Upper lobe of left lung (tissue), 6 donors: Measurements from ENCODE around the gene RIPK4. TPM values are rescaled to one million over a fixed set of nuclear protein-coding genes. Genes with fewer than 3 reads are reported as not detected.

Experiments used
- ATAC-seq, 2 donors: fragments of 200-7000 bp; cut with Tn5 transposase; one replicate each; pipeline ENCODE4 v1.9.1; 2022; ENCODE audit warnings: mild to moderate bottlenecking in 2 of 2, moderate library complexity in 2 of 2; ENCODE audit not compliant: low FRiP score in 2 of 2
- DNase-seq, 2 donors: peaks; one replicate each; pipeline ENCODE4 v3.0.0-alpha.2; 2019 to 2020
- H3K27ac ChIP-seq, 4 donors: fragments of 200-600 bp; sonication (generic); one replicate each; pipeline ENCODE4 v1.5.1; 2016 to 2019
- H3K27me3 ChIP-seq, 4 donors: fragments of 200-600 bp; sonication (generic); one replicate each; pipeline ENCODE4 v1.5.1; 2017 to 2019
- H3K36me3 ChIP-seq, 4 donors: fragments of 200-600 bp; sonication (generic); one replicate each; pipeline ENCODE4 v1.5.1; 2016 to 2019
- H3K4me1 ChIP-seq, 4 donors: fragments of 200-600 bp; sonication (generic); one replicate each; pipeline ENCODE4 v1.5.1; 2018 to 2019
- H3K4me3 ChIP-seq, 4 donors: fragments of 200-600 bp; sonication (generic); one replicate each; pipeline ENCODE4 v1.5.1; 2017 to 2019; ENCODE audit warnings: mild to moderate bottlenecking in 2 of 4, moderate library complexity in 1 of 4
- H3K9me3 ChIP-seq, 4 donors: fragments of 200-600 bp; sonication (generic); one replicate each; pipeline ENCODE4 v1.5.1; 2018 to 2019
- EP300 ChIP-seq, 4 donors: sonication (generic); formaldehyde crosslinking; IDR thresholded peaks; one replicate each; pipeline ENCODE4 v1.5.1; 2017; ENCODE audit warnings: antibody characterized with exemption in 4 of 4, control low read depth in 2 of 4
- POLR2A ChIP-seq, 4 donors: fragments of 450-650 bp; IDR thresholded peaks; one replicate each; pipeline ENCODE4 v1.5.1; 2016 to 2017; ENCODE audit warnings: antibody characterized with exemption in 4 of 4, mild to moderate bottlenecking in 2 of 4
- POLR2AphosphoS5 ChIP-seq, 2 donors: sonication (generic); formaldehyde crosslinking; IDR thresholded peaks; one replicate each; pipeline ENCODE4 v1.5.1; 2017; ENCODE audit warnings: antibody characterized with exemption in 2 of 2
- WGBS, 2 donors: methylation state at CpG; one replicate each; pipeline ENCODE4 v1.1.5; 2017 to 2018; 5-methylcytosine and 5-hydroxymethylcytosine counted together
- total RNA-seq, 6 donors: library from RNA; depleted of rRNA in 4 of 6; stranded (reverse); fragments of >200 nt in 4 of 6; gene quantifications; one replicate each; pipeline versions ENCODE4 v1.1.0 to v1.2.1, GENCODE V29; 2016 to 2021
- TF ChIP-seq, protein P1 (sequence below), 6 experiments: fragments of 450-650 bp in 4 of 6; fragments of 200-600 bp in 2 of 6; sonication (generic) in 2 of 6; IDR thresholded peaks; one replicate each; pipeline ENCODE4 v1.5.1; 2016 to 2019; ENCODE audit warnings: antibody characterized with exemption in 6 of 6
- donor health status: DM: no; HTN: no; CAD: no; lungs with moderate emphysema.
- donor health status: DM: no; HTN: yes; CAD: no; lungs with severe emphysema.

RIPK4 gene
- total RNA-seq, 6 donors from 2014 or later = 6.3 to 18.6 (median 14.9) TPM

DNA sequence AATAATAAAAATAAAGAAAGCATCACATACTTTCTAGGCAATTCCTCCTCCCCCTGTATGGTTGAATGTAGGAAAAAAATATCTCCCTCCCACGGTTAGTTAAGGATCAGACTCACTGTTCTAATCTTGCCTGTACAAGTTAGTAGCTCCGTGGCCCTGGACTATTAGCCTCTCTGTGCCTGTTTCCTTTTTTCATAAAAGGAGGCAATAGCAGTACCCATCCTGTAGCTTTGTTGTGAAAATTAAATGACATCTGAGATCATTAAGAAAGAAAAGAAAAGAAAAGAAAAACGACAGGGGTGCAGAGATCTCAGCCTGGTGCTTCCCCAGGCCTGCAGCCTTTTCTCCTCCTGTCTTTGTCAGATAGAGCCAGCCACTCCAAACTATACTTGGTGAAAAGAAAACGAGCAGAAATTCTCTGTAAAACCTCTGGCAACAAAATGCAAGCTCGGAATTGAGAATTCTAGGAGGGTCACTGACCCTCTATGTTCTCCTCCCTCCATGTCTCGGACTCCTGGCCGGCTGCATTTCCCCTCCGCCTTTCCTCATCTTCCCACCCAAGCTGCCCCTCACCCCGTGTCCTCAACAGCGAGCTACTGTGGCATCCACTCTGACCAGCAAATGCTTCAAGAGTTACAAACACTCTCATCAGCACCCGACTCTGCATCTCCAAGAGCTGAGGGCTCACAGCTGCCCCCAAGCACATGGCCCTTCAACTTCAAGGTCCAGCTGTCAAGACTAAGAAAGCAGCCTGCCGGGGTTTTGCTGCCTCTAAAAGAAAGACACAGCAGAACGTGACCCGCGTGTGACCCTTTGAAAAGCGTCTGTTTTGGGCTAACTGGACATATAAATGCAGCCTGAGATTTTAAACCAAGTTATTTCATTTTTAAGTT lies 13.6 kb downstream of the RIPK4 start:
- no peak overlapping the region for H3K27ac ChIP-seq

DNA sequence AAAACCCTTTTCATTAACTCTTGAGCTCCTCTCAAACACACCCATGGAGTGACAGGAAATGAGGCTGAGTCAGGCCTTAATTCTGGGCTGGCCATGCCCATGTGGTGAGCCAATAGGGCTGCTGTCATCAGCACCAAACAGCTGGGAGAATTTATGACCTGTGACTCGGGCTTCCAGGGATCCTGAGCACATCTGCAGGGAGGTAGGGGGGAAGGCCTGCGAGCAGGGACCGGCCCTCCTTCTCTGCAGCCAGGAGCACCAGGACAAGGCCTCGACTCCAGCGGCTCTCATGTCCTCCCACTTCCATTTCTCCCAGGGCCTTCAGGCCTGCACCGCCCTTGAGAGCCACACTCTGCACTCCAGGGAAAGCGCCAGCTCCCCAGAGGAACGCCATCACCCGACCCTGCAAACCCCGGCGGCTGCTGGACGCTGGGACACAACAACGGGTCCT lies 14.6 kb downstream of the RIPK4 start:
- H3K36me3 ChIP-seq = peaks cover 0 to 7% (median 2%) of the 10 kb centered on the region in 4 donors
- no peaks in the 10 kb centered on the region for H3K9me3 ChIP-seq
- H3K4me3 ChIP-seq = no peak overlapping the region
- WGBS, 2 donors = 60 to 74% methylated on average over 13 of the region's 13 CpGs
- ATAC-seq (peak in 1 of 2 donors; percentile 16), DNase-seq (peak in 1 of 2 donors; percentile 37)
- no peaks in the 10 kb centered on the region for H3K27me3 ChIP-seq
- no peak for TF ChIP-seq POLR2AphosphoS5 (IDR thresholded peaks at IDR 0.05)
- no peak for TF ChIP-seq EP300 (IDR thresholded peaks at IDR 0.05)
- no peak for TF ChIP-seq POLR2A (IDR thresholded peaks at IDR 0.05)
- TF ChIP-seq, protein P1, sequence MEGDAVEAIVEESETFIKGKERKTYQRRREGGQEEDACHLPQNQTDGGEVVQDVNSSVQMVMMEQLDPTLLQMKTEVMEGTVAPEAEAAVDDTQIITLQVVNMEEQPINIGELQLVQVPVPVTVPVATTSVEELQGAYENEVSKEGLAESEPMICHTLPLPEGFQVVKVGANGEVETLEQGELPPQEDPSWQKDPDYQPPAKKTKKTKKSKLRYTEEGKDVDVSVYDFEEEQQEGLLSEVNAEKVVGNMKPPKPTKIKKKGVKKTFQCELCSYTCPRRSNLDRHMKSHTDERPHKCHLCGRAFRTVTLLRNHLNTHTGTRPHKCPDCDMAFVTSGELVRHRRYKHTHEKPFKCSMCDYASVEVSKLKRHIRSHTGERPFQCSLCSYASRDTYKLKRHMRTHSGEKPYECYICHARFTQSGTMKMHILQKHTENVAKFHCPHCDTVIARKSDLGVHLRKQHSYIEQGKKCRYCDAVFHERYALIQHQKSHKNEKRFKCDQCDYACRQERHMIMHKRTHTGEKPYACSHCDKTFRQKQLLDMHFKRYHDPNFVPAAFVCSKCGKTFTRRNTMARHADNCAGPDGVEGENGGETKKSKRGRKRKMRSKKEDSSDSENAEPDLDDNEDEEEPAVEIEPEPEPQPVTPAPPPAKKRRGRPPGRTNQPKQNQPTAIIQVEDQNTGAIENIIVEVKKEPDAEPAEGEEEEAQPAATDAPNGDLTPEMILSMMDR (IDR thresholded peaks at IDR 0.05) = no peak
- H3K4me1 ChIP-seq = peaks cover 6 to 19% (median 11%) of the 10 kb centered on the region in 4 donors
- peak overlapping the region in 3 of 4 donors; percentile 14 to 62 (median 55) for H3K27ac ChIP-seq

More for the DNA sequence above, 13.6 kb downstream of the RIPK4 start:
- no peak for ATAC-seq
- WGBS, 2 donors = 66 to 67% methylated on average over 16 of the region's 16 CpGs
- DNase-seq = no peak
- H3K36me3 ChIP-seq = peaks cover 0 to 7% (median 2%) of the 10 kb centered on the region in 4 donors
- H3K27me3 ChIP-seq = no peaks in the 10 kb centered on the region
- peaks cover 6 to 19% (median 11%) of the 10 kb centered on the region in 4 donors for H3K4me1 ChIP-seq
- H3K9me3 ChIP-seq = no peaks in the 10 kb centered on the region
- TF ChIP-seq EP300 (IDR thresholded peaks at IDR 0.05) (no peak), POLR2A (IDR thresholded peaks at IDR 0.05) (no peak), POLR2AphosphoS5 (IDR thresholded peaks at IDR 0.05) (no peak)
- TF ChIP-seq, protein P1 (IDR thresholded peaks at IDR 0.05) = no peak
- H3K4me3 ChIP-seq = no peak overlapping the region

DNA sequence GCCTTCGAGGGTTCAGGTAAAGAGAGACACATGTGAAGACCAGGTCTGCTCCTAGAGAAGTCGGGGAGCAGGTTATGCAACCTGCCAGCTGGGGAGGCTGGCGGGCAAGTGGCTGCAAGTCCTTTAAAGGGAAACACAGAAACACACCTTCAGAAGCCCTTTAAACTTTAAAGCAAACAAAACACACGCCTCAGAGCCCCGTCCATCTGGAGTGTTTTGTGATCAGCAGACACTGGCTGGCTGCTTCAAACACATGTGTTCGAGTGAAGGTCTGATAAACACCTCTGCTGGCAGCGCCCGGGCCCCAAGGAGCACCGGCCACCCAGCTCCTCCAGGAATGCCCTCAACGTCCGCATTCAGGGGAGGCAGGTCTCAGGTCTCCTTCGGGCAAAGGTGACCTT lies 15.2 kb downstream of the RIPK4 start:
- Histone ChIP-seq H3K27ac (peak overlapping the region; percentile 14 to 62 (median 48)), H3K4me3 (no peak overlapping the region), H3K4me1 (peaks cover 6 to 19% (median 11%) of the 10 kb centered on the region in 4 donors), H3K36me3 (peaks cover 0 to 7% (median 2%) of the 10 kb centered on the region in 4 donors), H3K27me3 (no peaks in the 10 kb centered on the region), H3K9me3 (no peaks in the 10 kb centered on the region)
- WGBS, 2 donors = 42 to 48% methylated on average over 6 to 12 of the region's 12 CpGs
- DNase-seq (peak; percentile 33 to 86), ATAC-seq (peak; percentile 21 to 60)
- TF ChIP-seq EP300 (IDR thresholded peaks at IDR 0.05) = no peak
- peak in 1 of 2 donors; percentile 42 for TF ChIP-seq POLR2AphosphoS5 (IDR thresholded peaks at IDR 0.05)

DNA sequence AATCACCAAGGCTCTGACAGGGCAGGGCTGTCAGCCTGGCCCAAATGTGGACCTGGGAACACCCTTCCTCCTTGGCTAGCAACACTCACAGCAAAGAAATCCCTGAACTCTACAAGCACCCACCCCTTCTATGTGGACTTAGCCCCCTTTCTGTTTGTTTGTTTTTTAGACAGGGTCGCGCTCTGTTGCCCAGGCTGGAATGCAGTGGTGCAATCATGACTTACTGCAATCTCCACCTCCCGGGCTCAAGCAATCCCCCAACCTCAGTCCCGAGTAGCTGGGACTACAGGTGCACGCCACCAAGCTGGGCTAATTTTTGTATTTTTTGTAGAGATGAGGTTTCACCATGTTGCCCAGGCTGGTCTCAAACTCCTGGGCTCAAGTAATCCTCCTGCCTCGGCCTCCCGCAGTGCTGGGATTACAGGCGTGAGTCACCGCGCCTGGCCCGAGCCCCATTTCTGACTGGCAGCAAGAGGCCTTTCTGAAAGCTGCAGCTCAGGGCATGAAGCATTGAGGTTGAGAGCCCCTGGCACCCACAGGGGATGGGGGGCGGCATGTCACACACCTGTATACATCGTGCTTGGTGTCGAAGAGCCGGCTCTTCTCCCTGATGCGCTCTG lies 16.2 kb downstream of the RIPK4 start:
- H3K27me3 ChIP-seq = no peaks in the 10 kb centered on the region
- WGBS, 2 donors = 80 to 83% methylated on average over 12 to 16 of the region's 16 CpGs
- peaks cover 6 to 19% (median 11%) of the 10 kb centered on the region in 4 donors for H3K4me1 ChIP-seq
- peak overlapping the region in 2 of 4 donors; percentile 8 to 55 for H3K27ac ChIP-seq
- H3K4me3 ChIP-seq = no peak overlapping the region
- ATAC-seq = no peak
- peak in 1 of 2 donors; percentile 66 for DNase-seq
- H3K36me3 ChIP-seq = peaks cover 0 to 7% (median 2%) of the 10 kb centered on the region in 4 donors
- H3K9me3 ChIP-seq = no peaks in the 10 kb centered on the region
- TF ChIP-seq, protein P1 (IDR thresholded peaks at IDR 0.05) = no peak
- TF ChIP-seq POLR2AphosphoS5 (IDR thresholded peaks at IDR 0.05) (no peak), POLR2A (IDR thresholded peaks at IDR 0.05) (no peak), EP300 (IDR thresholded peaks at IDR 0.05) (no peak)

DNA sequence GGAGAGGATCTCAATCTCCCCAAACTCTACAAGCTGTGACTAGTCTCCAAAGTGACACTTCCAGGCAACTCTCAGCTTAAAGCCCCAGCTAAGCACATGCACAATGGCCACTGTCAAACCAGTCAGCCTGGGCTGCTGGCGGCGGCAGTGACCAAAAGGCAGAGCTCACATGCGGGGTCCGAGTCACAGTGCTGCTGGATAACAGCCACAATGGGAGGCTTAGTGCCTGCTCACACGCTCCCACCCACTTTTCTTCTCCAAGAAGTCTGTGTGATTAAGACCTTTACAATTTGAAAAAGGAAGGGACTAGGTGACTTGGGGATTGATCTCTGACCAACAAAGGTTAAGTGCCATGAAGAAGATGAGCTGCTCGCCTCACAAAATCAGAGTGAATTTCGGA lies 16.8 kb downstream of the RIPK4 start:
- DNase-seq = peak in 1 of 2 donors; percentile 33
- peak overlapping the region in 1 of 4 donors; percentile 2 for H3K27ac ChIP-seq
- TF ChIP-seq EP300 (IDR thresholded peaks at IDR 0.05) (no peak), POLR2AphosphoS5 (IDR thresholded peaks at IDR 0.05) (no peak), POLR2A (IDR thresholded peaks at IDR 0.05) (no peak)
- TF ChIP-seq, protein P1 (IDR thresholded peaks at IDR 0.05) = no peak
- peaks cover 0 to 10% (median 4%) of the 10 kb centered on the region in 4 donors for H3K36me3 ChIP-seq
- no peaks in the 10 kb centered on the region for H3K27me3 ChIP-seq
- H3K9me3 ChIP-seq = no peaks in the 10 kb centered on the region
- WGBS, 2 donors = 77 to 84% methylated on average over 7 of the region's 7 CpGs
- peaks cover 6 to 19% (median 11%) of the 10 kb centered on the region in 4 donors for H3K4me1 ChIP-seq
- H3K4me3 ChIP-seq = no peak overlapping the region
- ATAC-seq = no peak
